Fibroblast of the conjunctiva (primary cell): ENCODE measurements around the gene IFI44L.

Experiments
- DNase-seq: peaks from one replicate; pipeline ENCODE4 v3.0.0-alpha.2; 2010; ENCODE audit warnings: low read depth

The IFI44L gene

DNA sequence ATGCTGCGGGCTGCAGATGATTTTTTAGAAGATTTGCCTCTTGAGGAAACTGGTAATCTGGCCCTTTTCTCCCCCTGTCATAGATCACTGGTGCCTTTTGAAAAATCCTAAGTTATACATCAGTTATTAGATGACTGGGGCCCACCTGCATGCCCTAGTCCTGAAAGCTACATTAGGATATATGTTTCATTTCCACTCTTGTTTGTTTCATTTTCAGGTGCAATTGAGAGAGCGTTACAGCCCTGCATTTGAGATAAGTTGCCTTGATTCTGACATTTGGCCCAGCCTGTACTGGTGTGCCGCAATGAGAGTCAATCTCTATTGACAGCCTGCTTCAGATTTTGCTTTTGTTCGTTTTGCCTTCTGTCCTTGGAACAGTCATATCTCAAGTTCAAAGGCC, 21.3 kb downstream of the IFI44L start:
- DNase-seq, result no peak

DNA sequence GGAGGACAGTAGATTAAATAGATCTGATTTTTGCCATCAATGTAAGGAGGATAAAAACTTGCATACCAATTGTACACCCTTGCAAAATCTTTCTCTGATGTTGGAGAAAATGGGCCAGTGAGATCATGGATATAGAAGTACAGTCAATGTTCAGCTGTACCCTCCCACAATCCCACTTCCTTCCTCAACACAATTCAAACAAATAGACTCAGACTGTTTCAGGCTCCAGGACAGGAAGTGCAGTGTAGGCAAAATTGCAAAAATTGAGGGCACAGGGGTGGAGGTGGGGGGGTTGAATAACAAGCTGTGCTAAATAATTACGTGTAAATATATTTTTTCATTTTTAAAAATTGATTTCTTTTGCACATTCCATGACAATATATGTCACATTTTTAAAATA, 25.5 kb downstream of the IFI44L start:
- no peak for DNase-seq

DNA sequence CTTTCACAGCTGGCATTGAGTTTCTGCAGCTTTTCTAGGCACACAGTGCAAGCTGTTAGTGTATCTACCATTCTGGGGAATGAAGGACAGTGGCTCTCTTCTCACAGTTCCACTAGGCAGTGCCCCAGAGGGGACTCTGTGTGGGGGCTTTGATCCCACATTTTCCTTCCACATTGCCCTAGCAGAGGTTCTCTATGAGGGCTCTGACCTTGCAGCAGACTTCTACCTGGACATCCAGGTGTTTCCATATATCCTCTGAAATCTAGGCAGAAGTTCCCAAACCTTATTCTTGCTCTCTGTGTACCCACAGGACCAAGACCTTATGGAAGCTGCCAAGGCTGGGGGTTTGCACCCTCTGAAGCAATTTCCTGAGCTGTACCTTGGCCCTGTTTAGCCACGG, 27.0 kb downstream of the IFI44L start:
- DNase-seq, result no peak

DNA sequence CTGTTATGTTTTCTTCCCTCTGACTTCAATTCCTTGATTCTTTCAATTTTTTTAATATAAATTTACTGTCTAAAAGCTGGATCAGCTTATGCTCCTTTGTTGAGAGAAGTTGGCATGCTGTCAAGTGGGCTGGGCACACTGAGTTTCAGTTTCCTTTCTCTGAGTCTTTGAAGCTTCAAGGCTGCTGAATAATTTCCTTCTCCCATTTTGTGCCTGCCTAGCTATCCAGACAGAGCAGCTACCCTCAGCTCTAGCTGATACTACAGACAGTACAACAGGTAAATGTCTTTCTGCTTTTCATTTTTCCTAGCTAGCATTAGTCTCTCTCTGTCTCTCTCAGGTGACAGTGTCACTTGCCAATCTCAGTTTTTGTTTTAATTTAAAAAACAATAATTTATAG, 29.4 kb downstream of the IFI44L start, which contains the start of gene IFI44:
Gene IFI44 (plus strand): TSS at position 204 of the 400 bp plus-strand sequence. CDS start 365 bp downstream, outside the sequence.
- peak; percentile 80 for DNase-seq

DNA sequence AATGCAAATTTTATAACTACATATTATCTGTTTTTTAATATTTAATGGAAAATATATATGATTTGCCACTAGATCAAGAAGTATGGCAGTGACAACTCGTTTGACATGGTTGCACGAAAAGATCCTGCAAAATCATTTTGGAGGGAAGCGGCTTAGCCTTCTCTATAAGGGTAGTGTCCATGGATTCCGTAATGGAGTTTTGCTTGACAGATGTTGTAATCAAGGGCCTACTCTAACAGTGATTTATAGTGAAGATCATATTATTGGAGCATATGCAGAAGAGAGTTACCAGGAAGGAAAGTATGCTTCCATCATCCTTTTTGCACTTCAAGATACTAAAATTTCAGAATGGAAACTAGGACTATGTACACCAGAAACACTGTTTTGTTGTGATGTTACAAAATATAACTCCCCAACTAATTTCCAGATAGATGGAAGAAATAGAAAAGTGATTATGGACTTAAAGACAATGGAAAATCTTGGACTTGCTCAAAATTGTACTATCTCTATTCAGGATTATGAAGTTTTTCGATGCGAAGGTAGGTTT, 29.9 kb downstream of the IFI44L start:
- DNase-seq, result no peak

DNA sequence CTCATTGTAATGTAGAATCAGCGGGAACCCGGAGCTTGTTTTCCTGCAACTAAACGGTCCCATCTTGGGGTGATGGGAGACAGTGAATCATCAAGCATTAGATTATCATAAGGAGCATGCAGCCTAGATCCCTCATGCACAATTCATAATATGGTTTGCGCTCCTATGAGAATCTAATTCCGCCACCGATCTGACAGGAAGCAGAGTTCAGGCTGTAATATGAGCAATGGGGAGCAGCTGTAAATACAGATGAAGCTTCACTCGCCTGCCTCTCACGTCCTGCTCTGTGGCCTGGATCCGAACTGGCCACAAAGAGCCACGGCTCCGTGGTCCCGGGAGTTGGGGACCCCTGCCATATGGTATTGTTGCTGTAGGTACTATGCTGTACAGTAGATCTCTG, 31.0 kb downstream of the IFI44L start:
- DNase-seq, result peak; percentile 20

DNA sequence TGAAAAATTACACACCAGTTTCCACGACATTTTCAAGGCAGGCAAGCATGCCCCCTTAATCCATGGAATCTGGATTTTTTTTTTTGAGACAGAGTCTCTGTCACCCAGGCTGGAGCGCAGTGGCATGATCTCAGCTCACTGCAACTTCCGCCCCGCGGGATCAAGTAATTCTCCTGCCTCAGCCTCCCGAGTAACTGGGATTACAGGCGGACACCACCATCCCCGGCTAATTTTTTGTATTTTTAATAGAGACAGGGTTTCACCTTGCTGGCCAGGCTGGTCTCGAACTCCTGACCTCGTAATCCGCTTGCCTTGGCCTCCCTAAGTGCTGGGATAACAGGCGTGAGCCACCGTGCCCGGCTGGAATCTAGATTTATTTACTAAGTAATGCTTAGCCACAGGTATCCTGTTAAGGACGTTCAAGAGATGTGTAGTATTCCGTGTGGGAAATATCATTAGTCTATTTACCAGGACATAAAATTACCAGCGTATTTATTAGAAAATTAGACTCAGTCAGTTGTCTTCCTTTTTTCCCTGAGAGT, 31.8 kb downstream of the IFI44L start:
- no peak for DNase-seq

DNA sequence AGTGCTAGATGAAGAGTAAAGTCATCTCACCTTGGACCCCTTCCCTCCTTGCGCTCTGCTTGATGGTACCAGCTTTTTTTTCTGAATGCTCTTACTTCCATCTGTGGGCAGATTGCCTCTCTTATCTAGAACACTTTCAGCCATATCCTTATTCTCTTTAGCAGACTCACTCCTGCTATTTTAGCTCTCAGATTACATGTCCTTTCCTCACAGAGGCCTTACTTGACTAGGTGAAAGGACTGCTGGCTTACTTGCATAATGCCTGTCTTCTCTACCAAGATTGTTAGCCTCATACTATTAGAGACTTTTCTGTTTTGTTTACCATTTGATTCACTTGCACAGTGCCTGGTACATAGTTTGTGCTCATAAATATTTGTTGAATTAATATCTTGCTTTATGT, 38.7 kb downstream of the IFI44L start:
- no peak for DNase-seq

DNA sequence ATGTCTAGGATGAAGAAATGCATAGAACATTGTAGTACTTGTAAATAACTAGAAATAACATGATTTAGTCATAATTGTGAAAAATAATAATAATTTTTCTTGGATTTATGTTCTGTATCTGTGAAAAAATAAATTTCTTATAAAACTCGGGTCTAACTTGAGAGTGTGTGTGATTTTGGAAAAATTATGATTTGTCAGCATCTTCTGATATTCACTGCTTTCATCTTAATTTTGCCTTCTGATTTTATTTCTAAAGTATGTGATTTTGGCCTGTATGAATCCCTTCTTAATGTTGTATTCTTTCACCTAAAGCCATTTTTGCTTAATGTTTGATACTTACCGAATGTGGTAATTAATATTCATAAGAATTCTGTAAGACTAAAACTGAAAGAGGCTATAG, 43.7 kb downstream of the IFI44L start:
- no peak for DNase-seq

DNA sequence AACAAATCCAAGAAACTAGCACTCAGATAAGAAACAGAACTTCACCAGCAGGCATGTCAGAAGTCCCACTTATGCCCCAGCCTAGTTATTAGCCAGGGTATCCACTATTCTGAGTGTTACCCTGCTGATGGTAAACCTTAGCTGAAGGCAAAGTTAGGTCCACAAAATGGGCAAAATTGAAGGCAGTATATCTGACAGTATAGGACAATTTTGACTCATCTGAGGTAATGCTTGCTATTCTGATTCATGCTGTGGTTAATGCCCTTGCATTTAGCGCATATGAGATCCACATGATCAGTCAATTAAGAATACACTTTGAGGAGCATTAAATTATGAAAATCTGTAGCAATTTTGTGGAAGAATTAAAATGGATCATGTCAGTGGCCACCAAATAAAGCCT, 44.5 kb downstream of the IFI44L start:
- DNase-seq, result no peak

DNA sequence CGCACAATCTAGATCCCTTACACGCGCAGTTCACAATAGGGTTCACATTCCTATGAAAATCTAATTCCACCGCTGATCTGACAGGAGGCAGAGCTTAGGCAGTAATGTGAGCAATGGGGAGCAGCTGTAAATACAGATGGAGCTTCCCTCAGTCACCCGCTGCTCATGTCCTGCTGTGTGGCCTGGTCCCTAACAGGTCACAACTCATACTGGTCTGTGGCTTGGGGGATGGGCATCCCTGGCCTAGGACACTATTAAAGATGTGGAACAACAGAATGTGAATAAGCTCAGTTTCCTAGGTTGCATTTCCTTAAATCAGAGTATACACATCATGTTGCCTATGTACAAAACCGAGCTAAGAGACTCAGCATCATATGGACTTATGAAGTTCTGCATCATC, 45.6 kb downstream of the IFI44L start:
- no peak for DNase-seq

DNA sequence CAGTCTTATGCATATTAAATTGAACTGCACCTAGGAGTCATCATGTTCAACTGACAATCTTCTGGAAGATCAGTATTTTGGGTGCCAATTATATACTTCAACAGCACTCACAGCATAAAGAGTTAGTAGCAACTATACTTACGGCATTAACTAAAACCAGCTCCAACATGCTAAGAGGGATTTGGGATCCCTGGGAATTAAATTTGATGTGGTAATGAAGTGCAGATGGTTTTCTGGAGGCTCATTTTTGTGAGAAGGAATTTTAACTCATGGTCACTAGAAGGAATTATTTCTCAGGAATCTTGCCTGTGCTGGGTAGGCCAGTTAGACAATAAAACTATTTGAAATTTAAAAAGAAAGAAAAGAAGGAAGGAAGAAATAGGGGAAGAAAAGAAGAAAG, 47.7 kb downstream of the IFI44L start:
- no peak for DNase-seq

DNA sequence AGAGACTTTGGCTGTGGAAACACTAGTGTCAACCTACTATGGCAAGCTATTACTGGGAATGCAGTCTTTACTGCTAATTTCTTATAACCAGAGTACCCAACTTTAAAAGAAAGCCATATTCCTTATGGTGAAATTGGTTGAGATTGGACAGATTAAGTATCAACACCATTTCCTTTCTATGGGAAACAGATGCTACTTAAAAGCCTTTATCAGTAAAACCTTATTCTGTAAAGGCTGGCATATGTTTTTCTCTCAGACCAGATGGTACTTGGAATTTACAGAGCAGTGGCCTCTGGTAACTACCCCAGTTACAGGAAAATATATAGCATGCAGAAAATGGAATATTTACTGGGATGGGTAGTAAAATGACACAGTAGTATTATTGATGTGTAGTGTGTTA, 48.2 kb downstream of the IFI44L start:
- DNase-seq, result no peak

DNA sequence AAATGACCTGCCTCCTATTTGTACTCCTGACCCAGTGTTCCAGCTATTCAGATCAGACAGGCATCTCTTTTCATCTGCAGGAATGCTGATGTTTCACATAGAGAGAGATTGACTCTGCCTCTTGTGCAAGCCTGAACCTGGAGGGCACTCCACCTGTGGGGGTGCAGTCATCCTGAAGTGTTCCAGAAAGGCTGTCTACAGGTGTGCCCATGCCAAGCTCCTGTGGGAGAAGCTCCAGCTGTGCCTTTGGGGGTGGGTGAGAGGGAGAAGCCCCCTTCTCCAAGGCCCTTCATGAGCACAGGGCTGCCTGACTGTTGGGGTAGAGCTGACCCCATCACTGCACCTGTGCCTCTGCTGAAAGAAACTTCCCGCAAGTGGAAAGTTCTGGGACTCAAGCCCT, 52.2 kb downstream of the IFI44L start:
- no peak for DNase-seq

DNA sequence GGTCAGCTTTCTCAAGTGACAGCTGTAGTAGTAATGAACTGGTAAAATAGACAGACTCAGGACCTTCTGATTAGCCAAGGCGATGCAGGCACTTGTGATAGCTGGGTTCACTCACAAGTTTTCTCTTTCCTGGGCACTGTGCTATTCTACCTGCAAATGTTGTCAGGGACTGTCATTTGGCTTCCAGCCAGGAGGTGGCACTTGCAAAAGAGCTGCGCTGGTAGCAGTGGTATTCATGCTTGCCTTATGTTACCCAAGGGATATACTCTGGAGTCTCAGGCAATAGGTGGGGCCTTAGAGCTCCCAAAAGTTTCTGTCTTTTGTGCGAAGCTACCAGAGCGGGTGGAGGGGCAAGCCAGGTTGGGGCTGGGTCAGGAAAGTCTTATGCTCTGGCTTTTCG, 52.9 kb downstream of the IFI44L start:
- DNase-seq, result no peak

DNA sequence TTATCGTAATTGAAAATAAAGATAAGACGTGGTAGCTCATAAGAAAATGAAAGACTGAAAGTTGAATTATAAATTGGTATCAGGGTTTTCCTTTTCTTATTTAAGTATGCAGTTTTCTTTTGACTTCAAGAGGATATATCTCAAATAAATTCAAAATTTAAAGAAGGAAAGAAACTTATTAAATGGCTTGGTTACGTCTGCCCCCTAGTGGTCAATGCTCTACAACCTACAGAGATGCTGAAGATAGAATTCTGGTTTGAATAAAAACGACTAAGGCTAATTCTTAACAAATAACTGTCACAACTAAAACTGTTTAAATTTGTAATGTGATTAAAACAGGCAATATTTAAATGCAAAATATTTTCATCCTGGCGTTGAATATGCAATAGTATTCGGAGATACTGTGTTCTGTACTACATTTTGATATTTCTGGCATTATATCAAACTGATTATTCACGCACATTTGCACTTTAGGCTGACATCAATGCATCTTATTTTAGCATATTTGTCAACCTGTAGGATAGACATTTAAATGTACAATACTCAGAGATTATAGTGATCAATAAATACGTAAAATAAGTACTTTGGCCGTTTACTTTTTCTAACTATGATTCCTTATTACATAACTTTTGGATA, 56.2 kb downstream of the IFI44L start:
- DNase-seq, result peak; percentile 68

DNA sequence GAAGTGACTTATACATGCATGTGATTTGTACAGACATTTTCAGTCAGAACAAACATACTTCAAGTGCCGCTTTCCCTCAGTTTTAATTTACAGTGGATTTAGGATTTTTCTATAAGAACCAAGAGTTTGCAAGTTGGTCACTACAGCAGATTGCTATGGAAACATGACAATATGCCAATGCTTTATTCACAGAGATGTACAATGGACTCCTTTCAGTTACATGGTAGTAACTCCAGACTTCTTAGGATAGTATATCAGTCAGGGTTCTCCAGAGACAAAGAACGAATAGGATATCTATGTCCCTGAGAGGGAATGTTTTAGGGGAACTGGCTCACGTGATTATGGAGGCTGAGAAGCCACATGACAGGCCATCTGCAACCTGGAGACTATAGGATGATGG, 56.7 kb downstream of the IFI44L start:
- DNase-seq, result no peak

DNA sequence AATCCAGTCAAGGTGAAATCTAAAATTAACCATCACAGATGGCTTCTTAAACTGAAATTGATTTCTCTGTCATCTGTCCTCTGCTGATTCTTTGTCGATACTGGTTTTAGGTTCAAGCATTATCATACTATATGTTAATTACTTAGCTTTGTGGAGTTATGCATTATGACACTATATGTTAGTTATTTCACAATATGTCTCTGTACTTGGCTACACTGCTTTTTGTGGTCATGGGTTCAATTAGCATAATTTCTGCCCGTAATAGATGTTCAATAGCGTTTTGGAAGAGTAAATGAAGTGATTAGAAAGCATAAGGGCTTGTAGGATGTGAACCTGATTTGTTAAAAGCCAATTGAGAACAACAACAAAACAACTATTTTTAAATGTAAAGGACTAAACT, 57.5 kb downstream of the IFI44L start:
- DNase-seq, result no peak

DNA sequence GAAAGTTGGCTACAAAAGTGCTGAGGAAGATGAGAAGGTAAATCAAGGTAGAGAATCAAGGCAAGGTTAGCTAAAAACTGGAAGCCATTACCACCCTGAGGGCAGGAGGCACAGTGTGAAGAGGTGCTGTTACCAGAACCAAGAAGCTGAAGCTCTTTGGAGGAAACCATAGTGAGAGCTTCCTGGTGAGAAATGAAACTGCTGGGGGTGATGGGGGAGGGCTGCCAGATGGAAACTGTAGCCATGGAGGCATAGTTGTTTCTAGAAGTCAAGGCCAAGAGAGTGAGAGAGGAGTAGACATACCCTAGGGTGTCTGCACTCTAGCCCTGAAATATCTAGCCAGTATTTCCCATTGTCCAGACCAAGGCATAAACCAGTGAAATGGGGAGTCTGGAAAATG, 58.1 kb downstream of the IFI44L start:
- no peak for DNase-seq

DNA sequence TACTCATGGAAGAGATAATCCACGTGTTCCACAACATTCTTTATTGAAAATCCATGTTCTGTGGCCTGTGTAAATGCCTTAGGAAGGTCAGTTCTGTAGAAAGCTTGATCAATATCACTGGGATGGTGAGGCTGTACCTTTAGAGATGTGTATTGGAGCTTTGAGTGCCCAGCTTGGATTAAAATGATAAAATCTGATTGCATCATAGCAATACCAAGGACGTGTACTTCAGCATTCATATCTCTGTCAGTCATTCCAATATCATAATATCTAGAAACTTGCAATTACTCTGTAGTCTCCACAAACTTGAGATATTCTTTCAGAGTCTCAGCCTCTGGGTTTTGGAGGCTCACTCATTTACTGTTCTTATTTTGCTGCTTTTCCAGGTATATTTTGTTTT, 61.0 kb downstream of the IFI44L start:
- no peak for DNase-seq

DNA sequence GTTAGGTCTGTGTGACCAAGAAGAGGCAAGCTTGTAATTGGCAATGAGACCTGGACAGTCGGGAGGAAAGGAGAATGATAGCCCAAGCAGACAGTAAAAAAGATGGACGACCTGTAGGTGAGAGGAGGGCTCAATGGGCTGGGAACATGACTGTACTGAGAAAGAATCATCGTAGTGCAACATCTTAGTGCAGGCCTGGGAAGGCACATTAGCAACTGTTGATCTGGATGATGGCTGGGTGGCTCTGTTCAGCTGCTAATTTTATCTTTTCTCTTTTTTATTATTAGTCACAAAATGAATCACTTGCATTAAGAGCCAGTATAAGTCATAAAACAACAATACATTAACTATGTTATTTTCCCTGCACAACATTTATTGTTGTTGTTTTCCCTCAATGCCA, 62.2 kb downstream of the IFI44L start:
- no peak for DNase-seq

DNA sequence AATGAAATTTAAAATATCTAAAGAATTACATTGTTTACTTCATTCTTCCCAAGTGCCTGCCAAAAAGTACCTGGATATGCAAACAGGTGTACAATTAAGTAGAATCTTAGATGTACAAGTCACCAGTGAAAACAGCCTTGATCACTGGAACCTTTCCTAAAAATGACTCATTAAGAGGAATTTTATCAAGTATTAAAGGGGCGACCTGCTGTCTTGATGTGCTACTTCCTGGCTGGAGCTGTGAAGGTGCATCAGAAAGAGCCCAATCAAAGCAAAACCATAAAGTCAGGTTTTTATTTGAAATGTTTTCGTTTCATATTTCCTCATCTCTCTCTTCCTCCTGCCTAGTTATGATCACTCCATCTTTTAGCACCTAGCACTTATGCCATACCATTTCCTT, 62.8 kb downstream of the IFI44L start:
- no peak for DNase-seq

DNA sequence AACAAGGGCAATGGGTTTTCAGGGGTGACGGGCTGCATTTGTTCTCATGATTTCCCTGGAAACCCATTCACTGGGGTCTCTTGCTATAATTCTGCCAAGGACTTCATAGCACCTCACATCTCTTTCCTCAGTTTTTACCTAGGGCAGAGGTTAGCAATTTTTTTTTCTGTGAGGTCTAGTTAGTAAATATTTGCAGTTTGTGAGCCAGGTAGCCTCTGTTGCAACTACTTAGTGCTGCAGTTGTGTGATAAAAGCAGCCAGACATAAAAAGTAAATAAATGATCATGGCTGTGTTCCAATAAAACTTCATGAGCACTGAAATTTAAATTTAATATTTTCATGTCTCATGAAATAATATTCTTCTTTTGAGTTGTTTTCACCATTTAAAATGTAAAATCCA, 67.1 kb downstream of the IFI44L start:
- DNase-seq, result no peak

DNA sequence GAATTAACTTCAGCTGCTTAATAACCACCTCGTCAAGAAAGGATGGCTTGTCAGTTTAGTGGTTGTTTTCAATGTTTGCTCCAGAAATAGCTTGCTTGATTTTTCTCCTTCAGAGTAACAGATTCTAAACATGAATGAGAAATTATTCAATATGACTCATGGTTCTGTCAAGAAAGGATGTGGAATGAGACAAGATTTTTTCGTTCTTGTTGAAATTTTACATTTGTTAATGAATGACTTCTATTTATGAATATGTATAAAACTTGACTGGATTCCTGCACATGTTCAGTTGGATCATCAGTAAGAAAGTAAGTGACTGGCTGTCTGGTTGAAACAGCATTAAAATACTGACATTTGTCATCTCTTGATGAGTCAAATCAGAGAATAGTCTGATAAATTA, 67.7 kb downstream of the IFI44L start:
- no peak for DNase-seq
